Endothelial cell of umbilical vein (primary cell): ENCODE measurements around the gene ALDH1A3. TPM values are rescaled to one million over a fixed set of nuclear protein-coding genes. Genes with fewer than 3 reads are reported as not detected.

ENCODE experiments used
- BruUV-seq: library from RNA; stranded (reverse); fragments of 400-500 nt; replicated peaks from 2 replicates; lab custom pipeline; 2021; lab: Mats Ljungman, UMichigan
- CTCF ChIA-PET: fragments of 300-600, 350-600 bp; sonication (Branson Sonifier 250); formaldehyde crosslinking; loops from one replicate; lab custom pipeline; 2021; ENCODE audit warnings: antibody characterized with exemption, inconsistent platforms; lab: Charles Lee
- POLR2A ChIA-PET: fragments of 300-600, 350-600 bp; sonication (Branson Sonifier 250); formaldehyde crosslinking; loops from one replicate; lab custom pipeline; 2021; ENCODE audit warnings: antibody characterized with exemption, inconsistent platforms; lab: Charles Lee
- DNase-seq: peaks from one replicate; pipeline ENCODE4 v3.0.0-alpha.2; 2011; ENCODE audit warnings: low read depth, low spot score
- FAIRE-seq: peaks from 2 replicates; lab custom pipeline; 2011; peaks lifted over from hg19 to GRCh38; lab: Jason Lieb, UNC
- H2AFZ ChIP-seq: 2 replicates; pipeline ENCODE4 v1.6.0; 2012; ENCODE audit warnings: low read depth, low read length, control low read depth, inconsistent platforms
- H3K27ac ChIP-seq: 2 replicates; pipeline ENCODE4 v1.5.1; 2011; ENCODE audit warnings: low read depth, mild to moderate bottlenecking, control low read depth, low read length, moderate library complexity; ENCODE audit not compliant: insufficient read depth
- H3K27me3 ChIP-seq, 2 experiments: 2 replicates each; pipeline versions ENCODE4 v1.6.0 to v1.6.1; 2011; ENCODE audit warnings: low read length in 2 of 2, mixed read lengths in 1 of 2; ENCODE audit not compliant: control insufficient read depth in 2 of 2, insufficient read depth in 2 of 2
- H3K36me3 ChIP-seq, 2 experiments: 2 replicates in 1 of 2; 3 replicates in 1 of 2; pipeline ENCODE4 v1.5.1; 2011; ENCODE audit warnings: low read length in 2 of 2, mild to moderate bottlenecking in 1 of 2, moderate library complexity in 1 of 2; ENCODE audit not compliant: control insufficient read depth in 2 of 2, insufficient read depth in 2 of 2; ENCODE audit errors: extremely low read depth in 1 of 2
- H3K4me1 ChIP-seq: 3 replicates; pipeline ENCODE4 v1.5.1; 2011; ENCODE audit warnings: mild to moderate bottlenecking, low read length; ENCODE audit not compliant: control insufficient read depth, insufficient read depth; ENCODE audit errors: extremely low read depth
- H3K4me2 ChIP-seq: 2 replicates; pipeline ENCODE4 v1.6.1; 2011; ENCODE audit warnings: low read length, control low read depth, mixed read lengths; ENCODE audit not compliant: insufficient read depth
- H3K4me3 ChIP-seq, 3 experiments: fragments of 200-600 bp in 1 of 3; sonication (generic), shearing (Covaris generic) in 1 of 3; replicated peaks in 1 of 3; 2 replicates each; pipeline ENCODE4 v1.5.1; 2011 to 2016; ENCODE audit warnings: control low read depth in 3 of 3, low read length in 3 of 3, mild to moderate bottlenecking in 2 of 3, inconsistent platforms in 1 of 3, low read depth in 1 of 3, moderate library complexity in 1 of 3; ENCODE audit not compliant: insufficient read depth in 1 of 3
- H3K79me2 ChIP-seq: 2 replicates; pipeline ENCODE4 v1.6.0; 2012; ENCODE audit warnings: low read length, inconsistent platforms; ENCODE audit not compliant: control insufficient read depth, insufficient read depth
- H3K9ac ChIP-seq: replicated peaks from 2 replicates; pipeline ENCODE3; 2011; ENCODE audit warnings: low read length, control low read depth; ENCODE audit not compliant: insufficient read depth; ENCODE audit errors: extremely low read depth
- H3K9me1 ChIP-seq: replicated peaks from 3 replicates; pipeline ENCODE4 v1.6.0; 2011; ENCODE audit warnings: mild to moderate bottlenecking, low read length; ENCODE audit not compliant: control insufficient read depth, insufficient read depth; ENCODE audit errors: extremely low read depth
- H3K9me3 ChIP-seq: replicated peaks from 2 replicates; pipeline ENCODE4 v1.5.1; 2012; ENCODE audit warnings: low read length, inconsistent platforms; ENCODE audit not compliant: control insufficient read depth, insufficient read depth
- H4K20me1 ChIP-seq: replicated peaks from 2 replicates; pipeline ENCODE3; 2011; ENCODE audit warnings: mild to moderate bottlenecking, low read length; ENCODE audit not compliant: control insufficient read depth, insufficient read depth; ENCODE audit errors: extremely low read depth
- EZH2 ChIP-seq: IDR thresholded peaks from 2 replicates; pipeline ENCODE4 v1.6.1; 2012; ENCODE audit warnings: borderline replicate concordance, low read depth, mild to moderate bottlenecking, moderate library complexity, low read length, inconsistent platforms; ENCODE audit not compliant: severe bottlenecking
- FOS ChIP-seq: IDR thresholded peaks from 2 replicates; pipeline ENCODE4 v1.6.1; 2011; ENCODE audit warnings: mild to moderate bottlenecking, low read length, moderate library complexity, borderline replicate concordance; ENCODE audit not compliant: insufficient read depth
- dilution Hi-C: fragments of 300-500 bp; cut with MboI; formaldehyde crosslinking; loops from one replicate; pipeline ENCODE4 v1.15.0; 2019; ENCODE audit warnings: low sequenced_read_pairs; ENCODE audit not compliant: extremely low pct_ligation_motif_present
- intact Hi-C: fragments of 100-400 bp; cut with micrococcal nuclease; formaldehyde crosslinking; loops from one replicate; pipeline ENCODE4 v1.10.0; 2022
- polyA plus RNA-seq, 4 experiments: library from polyadenylated mRNA; depleted of rRNA in 3 of 4; stranded (reverse) in 3 of 4; unstranded in 1 of 4; fragments of >200 nt; gene quantifications; 2 replicates each; pipeline versions ENCODE4 v1.2.1 to v1.2.3, GENCODE V29; 2011 to 2012; ENCODE audit warnings: missing spikeins in 1 of 4
- total RNA-seq: library from RNA; stranded (reverse); gene quantifications from 2 replicates; pipeline ENCODE4 v1.2.3, GENCODE V29; 2021
- TF ChIP-seq, protein P1 (sequence below), 2 donors: IDR thresholded peaks; 1 replicate in 1 of 2; 2 replicates in 1 of 2; pipeline ENCODE4 v1.5.1; 2011; ENCODE audit warnings: low read length in 2 of 2, mild to moderate bottlenecking in 2 of 2, moderate library complexity in 2 of 2, control low read depth in 1 of 2, inconsistent platforms in 1 of 2, low read depth in 1 of 2; ENCODE audit not compliant: insufficient read depth in 1 of 2; ENCODE audit errors: extremely low read depth in 1 of 2

Gene ALDH1A3
- total and polyA plus RNA-seq, 2 donors (not counting 3 experiments of a cell fraction or from before 2014, with no cell fraction given), result 2.8 to 5.8 TPM

DNA sequence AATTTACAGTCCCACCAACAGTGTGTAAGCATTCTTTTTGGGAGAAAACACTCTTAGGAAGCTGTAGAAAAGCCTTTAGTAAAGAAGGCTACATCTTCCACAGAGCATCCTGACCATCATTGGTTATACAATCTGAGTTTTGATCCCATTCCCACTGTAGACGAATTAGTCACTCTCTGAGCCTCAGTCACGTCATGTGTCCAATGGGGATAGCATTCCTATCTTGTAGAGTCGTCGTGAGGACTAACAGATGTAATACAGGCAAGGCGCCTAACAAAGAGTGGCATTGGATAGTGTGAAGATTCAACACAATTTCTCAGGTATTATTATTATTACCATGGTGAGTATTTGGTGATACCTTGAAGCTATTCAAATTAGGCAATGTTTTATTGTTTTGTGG, 44.0 kb upstream of the ALDH1A3 start:
- dilution Hi-C loops, result no loop called here
- Histone ChIP-seq H3K4me3 (no peak overlapping the region), H3K79me2 (no peaks in the 10 kb centered on the region), H3K9me3 (no peaks in the 10 kb centered on the region), H3K36me3 (no peaks in the 10 kb centered on the region), H3K27ac (no peak overlapping the region), H3K27me3 (no peaks in the 10 kb centered on the region), H3K4me1 (no peaks in the 10 kb centered on the region), H2AFZ (no peak overlapping the region), H4K20me1 (no peaks in the 10 kb centered on the region), H3K9me1 (no peaks in the 10 kb centered on the region), H3K4me2 (no peak overlapping the region), H3K9ac (no peak overlapping the region)
- intact Hi-C loops, result no loop called here
- FAIRE-seq, result no peak
- ChIA-PET POLR2A (no interaction called here), CTCF (no interaction called here)
- no TSS peak for BruUV-seq
- no peak for DNase-seq
- no peak for TF ChIP-seq EZH2

DNA sequence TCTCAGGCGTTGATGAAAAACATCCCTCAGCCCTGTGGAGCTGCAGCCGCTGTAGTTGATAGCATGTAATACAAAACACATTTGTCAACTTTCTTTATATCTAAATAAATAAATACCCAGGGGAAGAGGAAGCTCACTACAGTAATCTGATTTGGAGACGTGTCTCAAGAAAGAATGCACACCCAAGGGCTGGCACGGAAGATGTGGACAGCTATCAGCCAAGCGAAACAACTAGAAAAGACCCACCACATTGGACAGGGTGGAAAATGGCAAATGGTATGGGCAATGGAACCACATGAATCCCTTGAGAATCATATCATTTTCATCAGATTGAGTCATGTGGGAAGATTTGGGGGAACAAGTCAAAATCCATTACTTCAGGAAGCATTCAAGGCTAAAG, 43.1 kb upstream of the ALDH1A3 start:
- POLR2A ChIA-PET, result no interaction called here
- Histone ChIP-seq H3K9ac (no peak overlapping the region), H3K4me1 (no peaks in the 10 kb centered on the region), H3K4me2 (no peak overlapping the region), H2AFZ (no peak overlapping the region), H3K9me3 (no peaks in the 10 kb centered on the region), H3K27me3 (no peaks in the 10 kb centered on the region), H3K9me1 (no peaks in the 10 kb centered on the region), H4K20me1 (no peaks in the 10 kb centered on the region), H3K27ac (no peak overlapping the region), H3K36me3 (no peaks in the 10 kb centered on the region), H3K4me3 (no peak overlapping the region), H3K79me2 (no peaks in the 10 kb centered on the region)
- dilution Hi-C loops (no loop called here), intact Hi-C loops (no loop called here)
- TF ChIP-seq, protein P1, sequence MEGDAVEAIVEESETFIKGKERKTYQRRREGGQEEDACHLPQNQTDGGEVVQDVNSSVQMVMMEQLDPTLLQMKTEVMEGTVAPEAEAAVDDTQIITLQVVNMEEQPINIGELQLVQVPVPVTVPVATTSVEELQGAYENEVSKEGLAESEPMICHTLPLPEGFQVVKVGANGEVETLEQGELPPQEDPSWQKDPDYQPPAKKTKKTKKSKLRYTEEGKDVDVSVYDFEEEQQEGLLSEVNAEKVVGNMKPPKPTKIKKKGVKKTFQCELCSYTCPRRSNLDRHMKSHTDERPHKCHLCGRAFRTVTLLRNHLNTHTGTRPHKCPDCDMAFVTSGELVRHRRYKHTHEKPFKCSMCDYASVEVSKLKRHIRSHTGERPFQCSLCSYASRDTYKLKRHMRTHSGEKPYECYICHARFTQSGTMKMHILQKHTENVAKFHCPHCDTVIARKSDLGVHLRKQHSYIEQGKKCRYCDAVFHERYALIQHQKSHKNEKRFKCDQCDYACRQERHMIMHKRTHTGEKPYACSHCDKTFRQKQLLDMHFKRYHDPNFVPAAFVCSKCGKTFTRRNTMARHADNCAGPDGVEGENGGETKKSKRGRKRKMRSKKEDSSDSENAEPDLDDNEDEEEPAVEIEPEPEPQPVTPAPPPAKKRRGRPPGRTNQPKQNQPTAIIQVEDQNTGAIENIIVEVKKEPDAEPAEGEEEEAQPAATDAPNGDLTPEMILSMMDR (IDR thresholded peaks at IDR 0.05; ENCODE audit: extremely low read depth in 1 of 2, insufficient read depth in 1 of 2, low read depth in 1 of 2, low read length in 2 of 2), result no peak
- no peak for TF ChIP-seq FOS
- FAIRE-seq (no peak), DNase-seq (no peak)
- BruUV-seq, result no TSS peak
- CTCF ChIA-PET, result interaction anchor here (1.4 to 1.6 kb wide), 2 partner anchors 13 to 26 kb away, joined by 3 read pairs; no protein-coding TSS in a partner anchor
